Measurements from ENCODE around the gene CTXN2. TPM values are rescaled to one million over a fixed set of nuclear protein-coding genes. Genes with fewer than 3 reads are reported as not detected.

Gene CTXN2
- total RNA-seq, 2 donors from 2014 or later = not detected

- H3K36me3 ChIP-seq = no peaks in the 10 kb centered on the region
- no peak for TF ChIP-seq CTCF (IDR thresholded peaks at IDR 0.05)
- no peaks in the 10 kb centered on the region for H3K4me1 ChIP-seq
- no peak for DNase-seq (ENCODE audit: low spot score)
- H3K9me3 ChIP-seq = no peaks in the 10 kb centered on the region
- H3K4me3 ChIP-seq = no peak overlapping the region
- no peak overlapping the region for H3K27ac ChIP-seq
- no peaks in the 10 kb centered on the region for H3K27me3 ChIP-seq
Observed at GRCh38 chr15:48242535-48242934, 51.1 kb downstream of the CTXN2 start.

GRCh38 chr15:48244921-48245320 is 53.5 kb downstream of the CTXN2 start:
- H3K27ac ChIP-seq = no peak overlapping the region
- no peaks in the 10 kb centered on the region for H3K4me1 ChIP-seq
- no peak overlapping the region for H3K4me3 ChIP-seq
- no peak for TF ChIP-seq CTCF (IDR thresholded peaks at IDR 0.05)
- H3K9me3 ChIP-seq = no peaks in the 10 kb centered on the region
- no peak for DNase-seq (ENCODE audit: low spot score)
- H3K36me3 ChIP-seq = no peaks in the 10 kb centered on the region
- H3K27me3 ChIP-seq = no peaks in the 10 kb centered on the region

- no peak overlapping the region for H3K4me3 ChIP-seq
- no peaks in the 10 kb centered on the region for H3K9me3 ChIP-seq
- no peak overlapping the region for H3K27ac ChIP-seq
- no peaks in the 10 kb centered on the region for H3K4me1 ChIP-seq
- DNase-seq (ENCODE audit: low spot score) = no peak
- H3K27me3 ChIP-seq = no peaks in the 10 kb centered on the region
- TF ChIP-seq CTCF (IDR thresholded peaks at IDR 0.05) = no peak
- no peaks in the 10 kb centered on the region for H3K36me3 ChIP-seq
Observed at GRCh38 chr15:48248414-48248813, 56.9 kb downstream of the CTXN2 start.

- H3K4me3 ChIP-seq = no peak overlapping the region
- H3K27ac ChIP-seq = no peak overlapping the region
- H3K4me1 ChIP-seq = no peaks in the 10 kb centered on the region
- DNase-seq (ENCODE audit: low spot score) = no peak
- no peaks in the 10 kb centered on the region for H3K27me3 ChIP-seq
- no peaks in the 10 kb centered on the region for H3K9me3 ChIP-seq
- TF ChIP-seq CTCF (IDR thresholded peaks at IDR 0.05) = peak in 1 of 2 donors; percentile 71
- no peaks in the 10 kb centered on the region for H3K36me3 ChIP-seq
Observed at GRCh38 chr15:48250640-48251076, 59.2 kb downstream of the CTXN2 start.

- Histone ChIP-seq H3K9me3 (no peaks in the 10 kb centered on the region), H3K36me3 (no peaks in the 10 kb centered on the region), H3K4me3 (no peak overlapping the region), H3K27ac (no peak overlapping the region), H3K4me1 (no peaks in the 10 kb centered on the region), H3K27me3 (no peaks in the 10 kb centered on the region)
- no peak for TF ChIP-seq CTCF (IDR thresholded peaks at IDR 0.05)
- no peak for DNase-seq (ENCODE audit: low spot score)
Observed at GRCh38 chr15:48253172-48253571, 61.7 kb downstream of the CTXN2 start.

Other genes starting within 250 kb of the CTXN2 start
- not detected for gene SLC24A5, start 70.7 kb upstream of the CTXN2 start, total RNA-seq
- gene MYEF2, start 13.4 kb upstream of the CTXN2 start, total RNA-seq = 10 to 100 TPM in 1 of 2 donors, 1 to 10 TPM in 1; 7.5 to 11.1 TPM
- not detected for gene SLC12A1, start 14.6 kb downstream of the CTXN2 start, total RNA-seq
- 100 to 1,000 TPM in 1 of 2 donors, 10 to 100 TPM in 1; 64.5 to 109 TPM for gene DUT, start 139.8 kb downstream of the CTXN2 start, total RNA-seq

All from right atrium auricular region (tissue), 2 donors.